ENCODE measurements around the gene FGFBP2.

Gene FGFBP2

DNA sequence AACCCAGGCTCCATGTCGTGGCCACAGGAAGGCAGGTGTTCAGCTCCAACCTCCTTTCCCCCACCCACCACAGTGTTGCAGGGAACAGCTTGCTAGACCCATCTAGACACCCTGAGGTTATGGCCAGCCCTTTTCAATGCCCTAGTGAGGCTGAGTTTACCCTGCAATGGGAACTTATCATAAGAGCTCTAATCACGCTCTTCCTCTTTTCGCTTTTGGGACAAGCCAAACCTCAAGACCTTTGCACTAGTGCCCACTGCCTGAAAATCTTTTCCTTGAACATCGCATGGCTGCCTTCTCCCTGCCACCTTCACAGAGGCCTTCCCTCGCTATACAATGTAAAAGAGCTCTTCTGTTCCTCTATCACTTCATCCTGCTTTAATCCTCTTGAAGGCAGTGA lies 2.4 kb upstream of the FGFBP2 start:
- no peak for DNase-seq

DNA sequence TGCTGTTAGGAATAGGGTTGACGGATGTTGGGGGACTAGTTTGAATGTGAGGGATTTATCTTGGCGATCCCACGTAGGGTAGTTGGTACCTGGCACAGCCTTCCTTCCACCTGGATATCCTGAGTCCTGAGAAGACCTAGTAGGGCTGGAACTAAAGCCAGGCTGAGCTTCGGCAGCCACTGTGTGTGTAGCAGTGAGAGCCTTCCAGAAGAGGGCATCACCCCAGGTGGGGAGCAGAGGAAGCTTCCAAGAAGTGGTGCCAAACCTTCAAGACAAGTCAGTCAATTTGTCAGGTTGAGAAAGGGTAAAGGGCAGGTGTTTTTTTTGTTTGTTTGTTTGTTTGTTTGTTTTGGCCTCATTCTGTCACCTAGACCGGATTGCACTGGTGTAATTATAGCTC lies 1.2 kb upstream of the FGFBP2 start:
- no peak for DNase-seq

DNA sequence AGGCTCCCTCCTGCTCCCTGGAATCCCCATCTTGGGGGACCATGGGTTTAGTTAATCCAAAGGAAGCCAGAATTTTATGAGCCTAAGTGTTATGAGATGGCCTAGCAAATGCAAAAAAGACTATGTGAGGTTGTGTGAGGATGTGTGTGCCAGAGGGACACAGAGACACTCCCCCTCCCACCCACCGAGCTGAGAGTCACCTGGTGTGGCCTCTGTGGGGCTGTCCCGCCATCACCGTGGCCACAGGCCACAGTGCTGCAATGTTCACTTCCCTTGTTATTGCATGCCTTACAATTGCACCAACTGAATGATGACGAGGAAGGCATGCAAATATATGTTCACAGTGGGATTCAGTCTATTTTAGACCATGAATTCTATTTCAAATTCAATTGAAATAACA lies 601 bp upstream of the FGFBP2 start:
- peak; percentile 44 to 55 for DNase-seq

DNA sequence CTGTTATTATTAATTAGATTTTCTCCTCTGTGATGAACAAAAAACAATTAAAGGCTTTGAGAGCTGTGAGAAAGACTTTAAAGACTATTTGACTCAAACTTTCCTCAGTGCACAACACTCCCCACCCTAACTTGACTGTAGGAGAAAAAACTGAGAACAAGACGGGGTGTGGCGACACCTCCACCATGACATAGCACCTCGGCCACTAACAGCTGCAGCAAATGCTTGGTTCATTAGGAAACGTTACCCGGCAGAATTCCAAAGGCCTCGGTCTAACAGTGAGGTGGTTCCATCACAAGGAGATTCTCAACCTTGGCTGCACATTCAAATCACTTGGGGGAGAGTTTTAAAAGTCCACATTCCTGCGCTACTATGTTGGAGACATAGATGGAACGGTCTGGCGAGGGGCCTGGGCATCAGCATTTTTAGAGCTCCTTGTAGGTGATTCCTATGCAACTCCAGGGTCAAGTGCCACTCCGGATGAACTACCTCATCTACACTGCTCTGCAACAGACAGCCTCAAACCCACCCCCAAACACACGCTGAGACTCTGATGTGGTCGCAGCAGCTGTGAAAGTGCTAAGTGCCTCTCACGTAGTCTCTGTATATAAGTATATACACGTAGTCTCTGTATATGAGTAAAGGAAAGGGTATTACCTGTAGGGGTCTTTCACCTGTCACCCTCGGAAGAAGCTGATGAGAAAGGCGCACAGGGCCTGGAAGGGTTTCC lies 1.0 kb downstream of the FGFBP2 start:
- DNase-seq = peak; percentile 30 to 37

DNA sequence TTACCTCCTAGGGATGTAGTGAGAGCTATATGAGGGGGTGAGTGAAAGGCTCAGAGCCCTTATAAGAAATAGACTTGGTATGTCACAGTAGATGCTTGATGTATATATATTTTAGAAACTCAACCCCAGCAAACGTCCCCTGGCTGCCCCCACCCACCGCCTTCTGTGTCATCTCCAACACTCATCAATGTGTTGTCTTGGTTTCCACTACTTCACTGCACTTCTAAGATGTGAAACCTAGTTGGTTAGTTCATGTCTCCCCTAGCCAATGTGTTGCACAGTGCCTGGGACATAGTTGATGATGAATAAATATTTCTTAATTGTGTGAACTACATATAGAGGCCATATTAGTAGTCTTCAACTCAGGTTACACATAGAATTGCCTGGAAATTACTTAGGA lies 4.4 kb downstream of the FGFBP2 start:
- DNase-seq = no peak

DNA sequence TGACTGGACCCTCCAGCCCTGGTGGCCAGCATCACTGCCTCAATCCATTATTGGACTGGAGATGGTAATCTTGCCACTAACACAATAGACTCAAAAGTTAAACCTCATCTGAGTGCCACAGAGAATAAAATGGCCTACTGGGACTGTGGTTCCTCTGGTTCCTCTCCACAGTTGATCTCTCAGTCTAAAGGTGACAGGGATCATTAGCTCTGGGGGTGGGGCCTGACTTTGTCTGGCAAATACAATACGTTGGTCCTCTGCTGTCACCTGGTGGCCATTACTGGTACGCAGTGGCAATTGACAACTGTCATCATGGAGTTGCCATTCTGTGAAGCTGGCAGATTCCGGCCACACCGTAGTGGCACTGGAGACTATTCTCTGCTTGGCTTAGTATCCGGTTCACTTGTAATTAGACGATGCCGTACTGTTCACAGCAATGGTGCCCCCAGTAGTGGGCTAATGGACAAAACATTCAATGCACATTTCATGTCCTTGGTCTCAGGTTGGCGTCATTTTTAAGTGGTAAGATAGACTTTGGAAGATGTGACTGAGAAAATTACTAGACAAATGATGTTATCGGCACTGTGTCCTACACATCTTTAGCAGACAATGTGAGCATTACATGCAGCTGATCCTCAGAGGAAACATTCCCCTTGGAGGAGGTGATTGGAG lies 6.7 kb downstream of the FGFBP2 start:
- DNase-seq = peak; percentile 77 to 79

DNA sequence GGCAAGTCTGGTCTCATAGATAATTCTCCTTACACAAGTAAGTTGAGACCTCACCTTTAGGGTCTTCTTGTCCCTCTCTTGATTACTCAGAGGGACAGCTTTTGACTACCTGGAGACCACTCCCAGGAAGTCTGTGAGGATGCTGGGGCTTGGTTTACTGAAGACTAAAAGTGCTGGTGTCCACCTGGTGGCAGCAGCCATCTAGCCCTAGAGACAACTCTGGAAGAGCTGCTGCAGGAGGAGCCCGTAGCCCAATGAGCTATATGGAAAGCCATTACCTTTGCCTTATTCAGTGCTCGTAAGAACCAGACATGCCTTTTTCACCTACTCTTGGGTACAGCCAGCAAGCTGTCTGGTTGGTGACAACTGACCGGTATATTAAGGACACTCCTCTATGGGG lies 7.3 kb downstream of the FGFBP2 start:
- DNase-seq = no peak

DNA sequence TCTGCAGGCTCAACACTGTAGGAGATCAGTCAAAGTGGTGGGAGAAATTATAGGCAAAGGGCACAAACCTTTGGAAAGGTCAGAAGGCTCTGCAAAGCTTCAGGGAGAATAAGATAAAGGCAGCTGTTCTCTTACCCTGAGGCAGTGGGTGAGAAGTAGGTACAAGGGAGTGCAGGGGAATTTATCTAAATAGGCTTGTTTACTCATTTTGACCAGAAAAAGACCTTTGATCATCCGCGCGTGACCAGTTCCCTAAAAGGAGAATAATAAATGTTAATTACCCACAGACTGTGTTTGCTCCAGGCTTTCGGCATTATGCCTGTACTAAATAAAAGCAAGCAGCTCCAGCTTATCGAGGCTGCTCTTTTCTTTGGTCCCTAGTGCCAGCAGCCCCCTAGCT lies 9.3 kb downstream of the FGFBP2 start:
- no peak for DNase-seq

DNA sequence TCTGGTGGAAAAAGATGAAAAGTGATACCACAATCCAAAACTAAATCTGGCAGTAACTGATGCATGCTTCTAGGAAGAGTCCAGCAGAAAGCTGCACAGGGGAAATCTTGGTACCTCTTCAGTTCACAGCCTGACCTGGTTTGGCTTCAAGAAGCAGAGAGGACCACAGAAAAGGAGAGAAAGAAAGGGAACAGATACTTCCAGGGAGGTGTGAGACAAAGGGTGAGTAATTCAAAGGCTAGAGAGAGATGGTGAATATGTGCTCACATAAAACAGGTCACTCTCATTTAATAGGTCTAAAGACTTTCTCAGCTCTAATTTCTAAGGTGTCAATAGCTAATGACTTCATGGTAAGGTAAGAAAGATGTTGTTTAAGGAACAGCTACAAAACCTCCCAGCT lies 11.2 kb downstream of the FGFBP2 start:
- no peak for DNase-seq

DNA sequence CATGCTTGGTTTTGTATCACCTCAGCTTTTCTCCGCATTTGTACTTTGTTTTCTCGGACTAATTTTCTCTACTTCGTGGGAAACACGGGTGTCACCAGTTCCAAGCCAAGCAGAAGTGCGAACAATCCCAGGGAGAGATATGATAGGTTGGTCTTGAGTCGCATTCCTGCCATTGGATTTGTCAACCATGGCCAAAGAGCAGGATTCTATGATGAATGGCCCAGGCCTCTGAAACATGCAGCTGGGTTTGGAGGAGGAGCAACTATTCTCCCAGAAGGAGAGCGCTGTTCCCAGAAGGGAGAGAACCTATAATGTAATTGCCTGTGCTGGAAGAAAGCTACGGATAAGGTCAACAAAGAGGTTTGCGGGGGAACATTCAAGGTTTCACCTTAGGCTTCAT lies 14.1 kb downstream of the FGFBP2 start:
- no peak for DNase-seq

DNA sequence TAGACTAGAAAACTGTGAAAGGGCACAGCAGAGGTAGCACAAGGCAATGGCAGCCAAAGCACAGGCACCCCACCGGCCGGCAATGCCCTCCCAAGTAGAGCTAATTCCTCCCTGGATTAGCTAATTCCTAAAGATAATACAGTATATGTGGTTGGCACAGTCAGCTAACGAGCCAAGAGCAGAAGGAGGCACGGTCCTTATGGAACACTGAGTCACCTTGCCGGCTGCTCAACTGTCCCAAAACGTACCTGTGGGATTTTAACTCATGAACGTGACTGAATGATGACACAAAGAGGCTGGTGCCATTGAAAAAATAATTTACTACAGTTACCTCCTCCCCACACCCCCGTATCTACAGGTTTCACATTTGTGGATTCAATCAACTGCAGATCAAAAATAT lies 15.3 kb downstream of the FGFBP2 start:
- DNase-seq = no peak

DNA sequence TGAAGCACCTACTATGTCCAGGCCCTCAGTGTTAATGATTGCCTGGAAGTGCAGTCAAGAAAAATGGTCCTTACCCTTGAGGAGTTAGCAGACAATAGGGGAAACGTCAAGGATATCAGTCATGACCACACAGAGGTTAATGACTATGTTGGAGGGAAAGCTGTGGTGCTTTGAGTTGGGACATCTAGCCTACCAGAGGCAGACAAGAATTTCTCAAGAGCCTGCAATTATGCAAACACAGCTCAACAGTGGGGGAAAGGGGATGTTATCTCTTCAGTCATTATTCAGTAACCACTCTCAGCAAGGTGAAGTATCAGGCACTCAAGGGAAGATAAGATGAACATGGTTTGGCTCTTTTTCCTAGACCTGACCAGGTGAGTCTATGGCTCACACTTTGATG lies 17.5 kb downstream of the FGFBP2 start:
- DNase-seq = no peak

DNA sequence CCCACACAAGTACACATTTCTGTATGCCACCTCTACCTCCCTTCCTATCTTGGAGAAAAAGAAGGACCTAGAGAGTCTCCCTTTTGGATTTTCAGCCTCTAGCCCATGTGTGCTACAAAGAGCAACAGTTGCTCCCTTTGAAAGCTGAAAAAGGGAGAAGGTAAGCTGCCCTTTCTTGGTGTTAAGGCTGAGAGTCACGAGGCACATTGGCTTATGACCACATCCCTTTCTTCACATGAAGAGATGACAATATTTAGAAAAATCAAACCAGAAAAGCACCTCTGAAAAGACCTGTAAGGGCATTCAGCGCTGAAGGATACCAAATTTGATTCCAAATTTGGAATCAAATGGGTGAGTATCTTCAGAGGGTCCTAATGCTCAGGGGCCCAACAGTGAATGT lies 18.1 kb downstream of the FGFBP2 start:
- no peak for DNase-seq

DNA sequence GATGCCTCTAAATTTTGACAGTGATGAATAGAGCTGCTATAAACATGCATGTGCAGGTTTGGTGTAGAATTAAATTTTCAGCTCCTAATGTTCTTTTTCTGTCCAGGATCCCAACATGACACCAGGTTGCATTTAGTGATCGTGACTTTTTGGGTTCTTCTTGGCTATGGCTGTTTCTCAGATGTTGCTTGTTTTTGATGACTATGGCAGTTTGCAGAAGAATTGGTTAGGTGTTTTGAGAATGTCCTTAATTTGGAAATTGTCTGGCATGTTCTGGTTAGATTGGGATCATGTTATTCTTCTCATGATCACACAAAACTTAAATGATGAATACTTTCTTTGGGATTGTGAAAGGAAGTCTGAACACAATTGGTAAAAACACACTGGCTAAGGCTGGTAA lies 20.7 kb downstream of the FGFBP2 start:
- DNase-seq = no peak

DNA sequence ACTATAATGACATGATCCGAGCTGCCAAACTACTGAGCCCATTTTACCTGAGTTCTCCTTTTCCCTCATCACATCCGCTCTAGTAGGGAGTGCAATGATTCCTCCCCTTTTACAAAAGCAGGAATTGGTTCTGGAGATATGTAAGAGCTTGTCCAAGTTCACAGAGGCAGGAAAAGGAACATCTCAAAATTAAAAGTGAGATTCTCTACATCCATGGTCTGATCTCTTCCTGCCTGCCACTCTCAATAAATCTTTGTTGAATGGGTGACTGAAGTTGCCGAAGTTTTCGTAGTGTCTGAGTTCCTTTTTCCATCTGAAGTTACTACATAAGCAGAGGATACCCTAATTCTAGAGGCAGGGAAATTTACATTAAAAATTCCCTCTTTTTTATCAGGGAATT lies 24.3 kb downstream of the FGFBP2 start, which contains the start of gene FGFBP1:
TSS of gene FGFBP1 (minus strand) at position 101 of the 400 bp plus-strand sequence. CDS start 2,108 bp downstream, outside the sequence.
- DNase-seq = no peak

DNA sequence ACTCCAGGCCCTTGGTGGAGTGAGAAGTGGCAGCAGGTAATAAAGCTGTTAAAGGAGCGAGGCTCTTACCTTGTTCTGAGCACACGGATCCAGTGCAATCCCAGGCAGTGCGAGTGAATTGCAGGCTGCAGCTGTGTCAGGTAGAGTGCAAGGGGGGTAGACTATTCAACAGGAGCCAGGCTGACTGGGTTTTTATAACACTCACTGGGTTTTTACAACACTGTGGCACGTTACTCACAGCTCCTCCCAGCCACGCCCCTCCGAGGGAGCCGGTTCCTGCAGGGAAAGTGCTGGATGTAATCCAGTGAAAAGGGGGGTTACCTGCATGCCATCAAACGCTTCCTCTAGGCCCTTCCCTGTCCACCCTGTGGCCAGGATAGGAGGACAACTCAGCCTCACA lies 24.8 kb downstream of the FGFBP2 start:
- no peak for DNase-seq

DNA sequence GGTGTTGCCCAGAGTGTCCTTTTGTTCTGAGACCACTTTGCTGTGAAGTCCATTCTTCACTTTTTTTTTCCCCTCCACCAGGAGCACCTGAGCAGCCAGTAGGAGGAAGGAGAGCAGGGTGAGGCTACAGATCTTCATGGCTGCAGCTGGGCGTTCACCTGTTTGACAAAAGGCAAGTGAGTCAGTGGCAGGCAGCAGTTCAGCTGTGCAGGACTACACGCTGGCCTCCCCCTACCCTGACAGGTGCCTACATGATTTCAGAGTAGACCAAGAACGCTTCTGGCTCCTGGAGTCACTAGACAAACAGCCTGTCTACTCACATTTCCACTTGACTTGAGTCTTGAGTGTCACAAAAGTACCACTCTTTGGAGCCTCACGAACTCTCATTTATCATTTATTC lies 26.5 kb downstream of the FGFBP2 start:
- DNase-seq = no peak

DNA sequence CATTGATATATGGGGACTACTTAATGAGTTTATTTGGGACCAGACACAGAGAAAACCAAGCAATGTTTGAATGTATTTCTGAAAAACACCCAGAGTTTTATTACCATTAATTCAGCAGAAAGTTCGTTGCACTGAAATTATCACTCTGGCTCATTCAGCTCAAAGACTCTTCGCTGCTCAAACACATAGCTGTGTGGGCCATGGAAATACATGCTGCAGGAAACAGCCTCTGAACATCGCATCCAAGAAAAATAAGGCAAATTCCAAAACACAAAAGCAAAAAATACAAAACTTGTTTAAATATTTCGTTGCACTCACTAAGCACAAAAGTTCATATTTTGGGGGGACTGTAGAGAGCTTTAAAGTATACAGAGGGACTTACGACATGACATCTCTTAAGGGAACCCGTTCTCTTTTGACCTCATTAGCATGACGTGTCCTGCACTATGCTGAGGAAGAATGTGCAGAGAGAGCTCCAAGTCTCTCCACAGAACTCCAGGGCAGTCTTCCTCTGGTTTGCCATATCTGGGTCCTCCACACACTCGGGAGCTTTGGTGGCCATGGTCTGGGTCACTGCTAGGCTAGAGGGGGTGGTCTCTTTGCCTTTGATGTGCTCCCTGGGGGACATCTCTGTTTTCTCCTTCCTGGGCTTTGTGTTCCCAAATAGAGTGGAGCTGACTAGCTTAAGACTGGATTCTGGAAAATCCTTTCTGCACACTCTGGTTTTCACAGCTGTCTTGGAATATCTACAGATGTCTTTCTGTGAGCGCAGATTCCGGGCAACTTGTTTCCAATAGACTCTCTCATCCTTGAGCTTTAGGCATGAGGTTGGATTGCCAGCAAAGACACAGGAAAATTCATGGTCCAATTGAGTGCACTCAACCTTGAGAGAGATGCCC lies 27.2 kb downstream of the FGFBP2 start:
- no peak for DNase-seq

DNA sequence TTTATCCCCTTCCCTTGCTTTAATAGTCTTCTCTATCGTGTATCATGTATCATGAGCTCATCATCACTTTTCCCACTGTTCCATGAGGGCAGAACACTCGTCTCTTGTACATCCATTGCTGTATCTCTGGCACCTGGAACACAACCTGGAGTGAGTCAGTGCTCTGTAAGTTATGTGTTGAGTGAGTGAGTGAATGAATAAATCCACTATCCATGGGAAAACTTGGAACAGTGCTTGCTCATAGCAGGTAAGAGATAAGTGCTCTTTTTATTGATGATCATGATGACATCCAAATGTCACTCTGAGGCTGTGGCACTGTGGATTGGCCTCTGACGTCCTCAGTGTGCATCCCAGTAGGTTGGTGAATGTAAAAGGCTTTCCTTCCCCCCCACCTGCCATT lies 28.7 kb downstream of the FGFBP2 start:
- DNase-seq = no peak

DNA sequence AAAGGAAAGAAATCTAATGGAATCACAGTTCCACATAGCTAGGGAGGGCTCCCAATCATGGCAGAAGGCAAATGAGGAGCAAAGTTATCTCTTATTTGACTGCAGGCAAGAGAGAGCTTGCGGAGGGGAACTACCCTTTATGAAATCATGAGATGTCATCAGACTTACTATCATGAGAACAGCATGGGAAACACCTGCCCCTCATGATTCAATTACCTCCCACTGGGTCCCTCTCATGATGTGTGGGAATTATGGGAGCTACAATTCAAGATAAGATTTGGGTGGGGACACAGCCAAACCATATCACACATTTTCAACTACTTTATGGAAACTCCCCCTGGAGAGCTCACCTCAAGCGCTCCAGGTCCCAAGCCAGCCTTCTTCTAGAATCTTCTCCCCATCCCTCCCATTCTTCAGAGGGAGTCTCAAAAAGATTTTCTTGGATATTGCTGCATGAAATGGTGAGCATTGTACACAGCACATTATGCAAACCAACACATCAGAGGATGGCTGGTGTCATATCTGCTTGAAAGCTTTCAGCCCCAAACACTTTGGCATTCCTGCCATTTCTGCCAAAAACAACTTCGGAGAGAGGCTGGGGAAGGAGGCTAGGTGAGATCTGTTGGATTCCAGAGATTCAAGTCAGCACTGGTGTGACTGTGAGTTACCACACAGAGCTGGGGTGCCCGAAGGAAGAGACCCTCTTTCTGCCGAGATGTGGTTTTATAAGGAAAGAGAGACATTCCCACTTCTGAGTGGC lies 31.3 kb downstream of the FGFBP2 start:
- no peak for DNase-seq

DNA sequence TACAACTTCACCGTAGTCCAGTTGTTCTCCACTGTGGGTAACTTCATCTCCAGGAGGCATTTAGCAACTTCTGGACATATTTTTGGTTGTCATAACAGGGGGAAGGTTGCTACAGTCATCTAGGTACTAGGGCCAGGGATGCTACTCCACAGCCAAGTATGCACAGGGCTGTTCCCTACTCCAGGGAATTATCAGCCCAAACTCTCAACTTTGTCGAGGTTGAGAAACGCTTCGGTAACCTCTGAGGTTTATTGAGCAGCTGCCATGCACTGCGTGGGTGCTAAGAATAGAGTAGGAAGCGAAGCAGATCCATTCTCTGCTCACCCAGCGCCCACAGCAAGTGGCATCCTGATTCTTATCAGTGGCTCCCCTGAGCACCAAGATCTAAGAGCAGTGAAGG lies 32.7 kb downstream of the FGFBP2 start:
- no peak for DNase-seq

DNA sequence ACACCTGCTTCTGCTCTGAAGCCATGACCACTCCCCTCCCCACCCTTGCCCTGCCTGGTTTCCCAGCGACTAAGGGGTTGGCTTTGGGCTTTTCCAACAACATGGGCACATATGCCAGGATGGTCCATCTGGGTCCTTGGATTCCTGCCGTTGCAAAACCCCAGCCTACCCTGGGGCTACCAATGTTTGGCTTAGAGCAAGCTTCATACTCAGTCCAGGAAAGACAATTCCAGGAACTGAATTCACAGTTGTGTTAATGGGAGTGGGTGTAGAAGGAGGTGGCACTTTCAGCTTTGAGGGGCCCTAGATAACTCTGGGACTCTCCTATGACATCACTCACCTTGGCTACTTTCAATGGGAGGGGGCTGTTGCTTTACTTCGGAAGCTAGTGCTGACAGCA lies 33.4 kb downstream of the FGFBP2 start:
- no peak for DNase-seq

DNA sequence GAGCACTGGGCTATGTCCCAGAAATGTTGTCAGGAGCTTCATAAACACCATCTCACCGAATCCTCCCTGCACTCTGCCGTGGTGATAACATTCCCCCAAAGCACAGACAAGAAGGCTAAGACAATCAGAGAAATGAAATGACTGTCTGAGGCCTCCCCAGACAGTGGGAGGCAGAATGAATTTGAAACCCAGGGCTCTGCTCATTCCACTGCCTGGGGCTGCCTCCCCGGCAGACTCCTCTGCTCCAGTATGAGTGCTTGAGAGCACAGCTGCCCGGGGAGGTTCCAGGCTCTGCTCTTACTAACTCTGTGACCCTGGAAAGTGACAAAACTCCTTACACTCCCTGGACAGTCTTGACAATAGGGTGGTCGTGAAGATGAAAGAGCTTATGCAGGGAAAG lies 34.1 kb downstream of the FGFBP2 start:
- DNase-seq = no peak

Measured in CD4-positive, alpha-beta T cell treated with Interleukin-1 beta for 1 hour (primary cell).